Type B pancreatic cell (in vitro differentiated cells): Measurements from ENCODE around the gene THSD4. TPM values are rescaled to one million over a fixed set of nuclear protein-coding genes. Genes with fewer than 3 reads are reported as not detected.
"Not testable (repeated sequence)": the region's sequence is repeated elsewhere in the genome, so short reads cannot be mapped to it uniquely, and the experiment has no call there.

ENCODE experiments used
- DNase-seq: peaks from one replicate; pipeline ENCODE4 v3.0.0; 2021; ENCODE audit warnings: mixed read lengths; ENCODE audit not compliant: unreplicated experiment; ENCODE audit errors: extremely low spot score
- H3K27ac Mint-ChIP-seq: 2 replicates; pipeline ENCODE4 v1.8.0; 2021; ENCODE audit warnings: mild to moderate bottlenecking, mixed read lengths
- H3K27me3 Mint-ChIP-seq: 2 replicates; pipeline ENCODE4 v1.8.0; 2021; ENCODE audit warnings: mixed read lengths
- H3K36me3 Mint-ChIP-seq: 2 replicates; pipeline ENCODE4 v1.8.0; 2021; ENCODE audit warnings: mixed read lengths
- H3K4me1 Mint-ChIP-seq: one replicate; pipeline ENCODE4 v1.8.0; 2021; ENCODE audit warnings: mixed read lengths; ENCODE audit not compliant: unreplicated experiment
- H3K4me3 Mint-ChIP-seq: 2 replicates; pipeline ENCODE4 v1.8.0; 2021; ENCODE audit warnings: mild to moderate bottlenecking, mixed read lengths
- H3K9me3 Mint-ChIP-seq: 2 replicates; pipeline ENCODE4 v1.8.0; 2021; ENCODE audit warnings: mixed read lengths
- total RNA-seq: library from RNA; stranded (reverse); gene quantifications from 2 replicates; pipeline ENCODE4 v1.2.1, GENCODE V29; 2021; ENCODE audit warnings: low replicate concordance
- TF ChIP-seq, protein P1 (sequence below): fragments of 200-600 bp; sonication (generic); conservative IDR thresholded peaks from 2 replicates; pipeline ENCODE4 v1.5.0; 2021; ENCODE audit warnings: antibody characterized with exemption, mild to moderate bottlenecking

Gene THSD4
- total RNA-seq, 1 donor from 2014 or later: 43.3 TPM

DNA sequence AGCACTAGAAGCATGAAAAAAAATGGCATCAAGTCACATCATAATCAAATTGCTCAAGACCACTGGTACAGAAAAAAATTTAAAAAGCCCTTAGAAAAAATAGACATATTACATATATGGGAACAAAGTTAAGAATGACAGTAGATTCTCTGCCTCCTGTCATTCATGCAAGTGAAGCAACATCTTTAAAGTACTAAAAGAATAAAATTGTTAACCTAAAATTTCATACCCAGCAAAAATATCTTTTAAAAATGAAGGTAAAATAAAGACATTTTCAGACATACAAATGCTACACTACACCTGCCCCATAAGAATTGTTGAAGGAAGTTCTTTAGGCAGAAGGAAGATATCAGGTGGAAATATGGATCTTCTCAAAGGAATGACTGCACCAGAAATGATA lies 55.9 kb downstream of the THSD4 start:
- Mint-ChIP-seq H3K4me1 (no peaks in the 10 kb centered on the region), H3K27ac (no peak overlapping the region), H3K27me3 (no peaks in the 10 kb centered on the region), H3K4me3 (no peak overlapping the region), H3K36me3 (peaks cover 15% of the 10 kb centered on the region), H3K9me3 (peaks cover 6% of the 10 kb centered on the region)
- TF ChIP-seq, protein P1, sequence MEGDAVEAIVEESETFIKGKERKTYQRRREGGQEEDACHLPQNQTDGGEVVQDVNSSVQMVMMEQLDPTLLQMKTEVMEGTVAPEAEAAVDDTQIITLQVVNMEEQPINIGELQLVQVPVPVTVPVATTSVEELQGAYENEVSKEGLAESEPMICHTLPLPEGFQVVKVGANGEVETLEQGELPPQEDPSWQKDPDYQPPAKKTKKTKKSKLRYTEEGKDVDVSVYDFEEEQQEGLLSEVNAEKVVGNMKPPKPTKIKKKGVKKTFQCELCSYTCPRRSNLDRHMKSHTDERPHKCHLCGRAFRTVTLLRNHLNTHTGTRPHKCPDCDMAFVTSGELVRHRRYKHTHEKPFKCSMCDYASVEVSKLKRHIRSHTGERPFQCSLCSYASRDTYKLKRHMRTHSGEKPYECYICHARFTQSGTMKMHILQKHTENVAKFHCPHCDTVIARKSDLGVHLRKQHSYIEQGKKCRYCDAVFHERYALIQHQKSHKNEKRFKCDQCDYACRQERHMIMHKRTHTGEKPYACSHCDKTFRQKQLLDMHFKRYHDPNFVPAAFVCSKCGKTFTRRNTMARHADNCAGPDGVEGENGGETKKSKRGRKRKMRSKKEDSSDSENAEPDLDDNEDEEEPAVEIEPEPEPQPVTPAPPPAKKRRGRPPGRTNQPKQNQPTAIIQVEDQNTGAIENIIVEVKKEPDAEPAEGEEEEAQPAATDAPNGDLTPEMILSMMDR: no peak
- DNase-seq: no peak

DNA sequence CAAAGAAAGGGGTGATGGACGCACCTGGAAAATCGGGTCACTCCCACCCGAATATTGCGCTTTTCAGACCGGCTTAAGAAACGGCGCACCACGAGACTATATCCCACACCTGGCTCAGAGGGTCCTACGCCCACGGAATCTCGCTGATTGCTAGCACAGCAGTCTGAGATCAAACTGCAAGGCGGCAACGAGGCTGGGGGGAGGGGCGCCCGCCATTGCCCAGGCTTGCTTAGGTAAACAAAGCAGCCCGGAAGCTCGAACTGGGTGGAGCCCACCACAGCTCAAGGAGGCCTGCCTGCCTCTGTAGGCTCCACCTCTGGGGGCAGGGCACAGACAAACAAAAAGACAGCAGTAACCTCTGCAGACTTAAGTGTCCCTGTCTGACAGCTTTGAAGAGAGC lies 59.1 kb downstream of the THSD4 start:
- not testable (repeated sequence) for H3K27ac Mint-ChIP-seq, H3K27me3 Mint-ChIP-seq, H3K9me3 Mint-ChIP-seq, H3K4me1 Mint-ChIP-seq, H3K4me3 Mint-ChIP-seq, DNase-seq
- peaks cover 10% of the 10 kb centered on the region for H3K36me3 Mint-ChIP-seq

DNA sequence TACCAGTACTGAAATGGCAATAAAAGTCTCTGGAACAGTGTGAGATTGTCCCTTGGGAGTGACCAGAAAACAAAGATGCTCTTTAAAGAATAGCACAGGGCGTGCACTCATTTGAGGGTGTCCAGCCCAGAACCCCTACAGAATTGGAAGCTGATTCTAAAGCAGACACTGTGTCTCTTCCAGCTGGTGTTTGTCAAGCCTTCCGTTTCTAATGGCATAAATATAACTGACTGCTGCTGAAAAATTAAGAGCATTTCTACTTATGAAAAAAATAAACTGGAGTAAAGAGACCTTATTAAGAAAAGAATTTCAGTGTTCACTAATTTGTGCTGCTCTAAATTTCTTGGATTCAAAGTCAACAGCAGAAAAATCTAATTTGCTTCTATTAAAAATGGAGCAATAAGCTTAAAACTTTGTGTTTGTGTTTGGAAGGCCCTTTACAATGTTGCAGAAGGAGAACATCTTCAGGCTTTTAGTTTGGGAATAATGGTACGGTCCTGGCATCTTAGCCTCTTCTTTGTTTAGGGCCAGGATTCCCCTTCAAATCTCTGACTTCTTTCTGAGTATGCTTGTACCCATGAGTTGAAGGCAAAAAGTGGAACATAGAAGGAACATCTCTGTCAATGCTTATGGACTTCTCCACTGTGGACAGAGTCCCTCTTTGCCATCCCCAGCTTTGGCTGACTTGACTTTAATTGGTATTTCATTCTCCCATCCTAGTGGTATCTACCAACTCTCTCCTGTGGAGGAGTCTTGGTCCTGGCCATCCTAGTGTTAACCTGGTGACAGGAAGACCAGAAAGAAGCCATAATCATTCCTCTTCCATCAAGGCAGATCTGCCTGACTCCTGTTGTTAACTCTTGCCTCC lies 65.9 kb downstream of the THSD4 start:
- Mint-ChIP-seq H3K4me3 (no peak overlapping the region), H3K9me3 (peaks cover 6% of the 10 kb centered on the region), H3K27me3 (no peaks in the 10 kb centered on the region), H3K36me3 (peaks cover 13% of the 10 kb centered on the region), H3K4me1 (no peaks in the 10 kb centered on the region), H3K27ac (no peak overlapping the region)
- no peak for DNase-seq
- TF ChIP-seq, protein P1: no peak

DNA sequence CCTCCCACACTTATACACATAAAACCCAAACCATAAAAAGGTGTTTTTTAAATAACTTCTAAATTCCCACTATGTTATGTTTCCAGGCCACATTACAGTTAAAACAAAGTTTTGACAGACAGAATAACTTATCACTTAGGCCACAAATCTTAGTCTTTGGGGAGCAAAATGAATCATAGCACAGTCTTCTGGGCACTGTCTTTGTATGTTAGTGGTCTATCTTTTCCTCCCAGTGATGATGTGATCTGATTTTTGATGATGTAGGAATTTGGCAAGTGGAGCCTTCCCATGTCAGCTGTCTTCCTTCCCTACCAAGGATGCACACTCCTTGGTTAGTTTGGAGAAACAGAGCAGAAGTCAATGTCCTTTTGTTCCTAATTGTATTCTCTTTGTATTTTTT lies 67.3 kb downstream of the THSD4 start:
- TF ChIP-seq, protein P1: no peak
- Mint-ChIP-seq H3K36me3 (peaks cover 13% of the 10 kb centered on the region), H3K27ac (no peak overlapping the region), H3K4me3 (no peak overlapping the region), H3K4me1 (no peaks in the 10 kb centered on the region), H3K9me3 (peaks cover 6% of the 10 kb centered on the region), H3K27me3 (no peaks in the 10 kb centered on the region)
- DNase-seq: no peak

DNA sequence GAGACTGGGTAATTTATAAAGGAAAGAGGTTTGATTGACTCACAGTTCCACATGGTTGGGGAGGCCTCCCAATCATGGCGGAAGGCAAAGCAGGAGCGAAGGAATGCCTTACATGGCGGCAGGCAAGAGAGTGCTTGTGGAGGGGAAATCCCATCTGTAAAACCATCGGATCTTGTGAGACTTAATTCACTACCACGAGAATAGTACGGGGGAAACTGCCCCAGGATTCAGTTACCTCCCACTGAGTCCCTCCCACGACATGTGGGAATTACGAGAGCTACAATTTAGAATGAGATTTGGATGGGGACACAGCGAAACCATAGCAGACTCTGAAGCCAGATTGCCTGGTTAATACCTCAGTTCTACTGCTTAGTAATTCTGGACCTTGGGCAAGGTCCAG lies 67.8 kb downstream of the THSD4 start:
- H3K36me3 Mint-ChIP-seq: peaks cover 13% of the 10 kb centered on the region
- H3K4me3 Mint-ChIP-seq: no peak overlapping the region
- H3K9me3 Mint-ChIP-seq: peaks cover 6% of the 10 kb centered on the region
- TF ChIP-seq, protein P1: no peak
- H3K4me1 Mint-ChIP-seq: no peaks in the 10 kb centered on the region
- H3K27me3 Mint-ChIP-seq: no peaks in the 10 kb centered on the region
- H3K27ac Mint-ChIP-seq: no peak overlapping the region
- DNase-seq: no peak

DNA sequence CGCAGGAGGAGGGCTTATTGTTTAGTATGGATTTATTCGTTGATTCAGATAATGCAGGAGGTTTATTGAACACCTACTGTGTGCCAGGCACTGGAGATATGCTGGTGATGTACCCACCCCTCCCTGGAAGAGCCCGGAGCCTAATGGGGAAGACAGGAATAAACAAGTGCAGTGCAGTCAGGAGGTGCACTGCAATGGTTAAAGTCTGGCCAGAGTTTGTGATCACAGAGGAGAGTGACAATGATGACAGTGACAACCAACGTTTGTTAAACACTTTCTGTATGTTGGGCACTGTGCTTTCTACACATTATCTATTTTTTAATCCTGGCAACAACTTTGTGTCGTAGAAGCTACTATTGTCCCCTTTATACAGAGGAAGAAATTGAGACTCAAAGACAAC lies 70.4 kb downstream of the THSD4 start:
- no peak overlapping the region for H3K27ac Mint-ChIP-seq

More for the DNA sequence above, 70.4 kb downstream of the THSD4 start:
- Mint-ChIP-seq H3K4me3 (no peak overlapping the region), H3K36me3 (peaks cover 6% of the 10 kb centered on the region), H3K27me3 (no peaks in the 10 kb centered on the region), H3K9me3 (no peaks in the 10 kb centered on the region), H3K4me1 (no peaks in the 10 kb centered on the region)
- TF ChIP-seq, protein P1: no peak
- DNase-seq: no peak
